ENCODE measurements around the gene INPP5A. TPM values are rescaled to one million over a fixed set of nuclear protein-coding genes. Genes with fewer than 3 reads are reported as not detected.

The INPP5A gene
- total RNA-seq, 2 experiments from 2014 or later: 9.1 to 9.9 TPM

DNA sequence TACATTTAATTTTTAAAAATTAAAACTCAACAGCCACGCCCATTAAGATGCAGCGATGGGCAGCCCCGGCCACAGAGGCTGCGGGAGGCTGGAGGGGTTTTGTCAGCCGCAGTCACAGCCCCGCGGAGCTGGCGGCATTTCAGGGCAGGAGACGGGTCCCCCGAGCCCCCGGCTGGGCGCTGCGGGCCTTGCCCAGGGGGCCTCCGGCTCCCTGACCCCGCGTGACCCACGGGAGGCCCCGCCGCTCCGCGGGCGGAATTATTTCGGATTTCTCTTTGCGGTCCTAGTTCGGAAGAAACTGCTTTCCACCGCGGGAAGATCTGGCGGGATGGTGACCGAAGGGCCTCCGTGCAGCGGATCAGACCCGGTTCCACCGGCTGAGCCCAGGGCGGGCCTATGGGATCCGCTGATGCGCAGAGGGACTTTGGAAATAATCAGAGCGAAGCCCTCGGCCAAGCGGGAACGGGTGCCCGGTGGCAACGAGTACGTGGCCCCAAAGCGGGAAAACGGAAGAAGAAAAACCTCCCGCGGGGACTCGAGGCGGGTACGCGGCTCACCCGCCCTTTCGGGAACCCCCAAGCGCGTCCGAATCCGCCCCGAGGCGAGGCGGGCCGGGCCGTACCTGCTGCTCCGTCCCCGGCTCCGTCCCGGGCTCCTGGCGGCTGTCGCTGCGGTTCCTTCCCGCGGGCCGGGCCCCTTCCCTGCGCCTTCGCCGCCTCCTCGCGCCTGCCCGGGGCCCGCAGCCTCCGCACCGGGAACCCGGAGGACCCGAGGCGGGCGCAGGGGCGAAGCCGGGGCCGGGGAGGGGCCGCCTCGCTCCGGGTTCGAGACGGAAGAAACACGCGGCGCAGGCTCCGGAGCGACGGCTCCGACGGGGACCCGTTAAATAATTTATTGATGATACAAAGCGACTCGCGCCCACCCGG is 246.6 kb downstream of the INPP5A start:
- Mint-ChIP-seq H3K36me3 (ENCODE audit: low read depth) (peaks cover 2% of the 10 kb centered on the region), H3K27ac (peak overlapping the region; percentile 71), H3K4me3 (peak overlapping the region; percentile 40), H3K9me3 (no peaks in the 10 kb centered on the region), H3K27me3 (peaks cover 15% of the 10 kb centered on the region), H3K4me1 (no peaks in the 10 kb centered on the region)
- no peak for DNase-seq
- ChIA-PET CTCF (no interaction called here), POLR2A (interaction anchor here (0.6 kb wide), 1 partner anchor 75 kb away, joined by 4 read pairs; no protein-coding TSS in a partner anchor)

GRCh38 chr10:132784866-132785722 is 247.5 kb downstream of the INPP5A start:
- CTCF ChIA-PET: no interaction called here
- Mint-ChIP-seq H3K27me3 (peaks cover 17% of the 10 kb centered on the region), H3K4me3 (no peak overlapping the region), H3K27ac (no peak overlapping the region), H3K9me3 (no peaks in the 10 kb centered on the region), H3K36me3 (ENCODE audit: low read depth) (peaks cover 2% of the 10 kb centered on the region), H3K4me1 (no peaks in the 10 kb centered on the region)
- no peak for DNase-seq
- POLR2A ChIA-PET: no interaction called here

DNA sequence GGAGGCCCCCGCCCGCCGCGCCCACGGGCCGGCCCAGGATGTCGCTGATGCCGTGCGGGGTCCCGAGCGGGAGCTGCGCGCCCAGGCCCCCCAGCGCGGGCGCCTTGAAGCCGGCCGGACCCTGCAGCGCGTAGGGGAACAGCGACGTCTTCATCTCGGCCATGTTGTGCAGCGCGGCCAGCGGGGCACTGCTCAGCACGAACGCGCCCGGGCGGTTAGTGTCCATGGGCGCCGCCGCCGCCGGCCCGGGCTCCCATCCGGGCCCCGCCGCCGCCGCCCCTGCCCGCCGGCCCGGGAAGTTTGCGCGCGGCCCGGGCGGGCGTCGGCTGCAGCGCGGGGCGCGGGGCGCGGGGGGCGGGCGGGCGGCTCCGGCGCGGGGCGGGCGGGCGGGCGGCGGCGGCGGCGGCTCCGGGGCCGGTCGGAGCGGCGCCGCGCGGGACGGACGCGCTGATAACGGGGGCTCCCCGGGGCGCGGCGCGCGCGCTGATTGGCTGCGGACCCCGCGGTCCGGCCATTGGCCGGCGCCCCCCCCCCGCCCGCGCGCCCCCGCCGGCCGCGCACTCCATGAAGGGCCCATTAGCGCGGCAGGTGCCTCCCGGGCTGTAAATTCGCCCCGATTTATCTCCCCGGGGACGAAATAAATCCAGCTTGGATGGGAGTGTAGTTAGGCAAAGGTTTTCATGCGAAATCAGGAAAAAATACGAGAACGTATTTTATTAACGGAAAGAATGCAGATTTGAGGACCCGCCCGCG is 248.3 kb downstream of the INPP5A start, which contains the start of gene NKX6-2:
TSS of gene NKX6-2 (minus strand) at position 425 of the 753 bp plus-strand sequence. CDS start at position 226, 199 bp downstream.
- H3K27me3 Mint-ChIP-seq: peaks cover 19% of the 10 kb centered on the region
- H3K27ac Mint-ChIP-seq: no peak within 1 kb of the TSS
- ChIA-PET CTCF (no interaction called here), POLR2A (no interaction called here)
- no peak for DNase-seq
- no peaks in the 10 kb centered on the region for H3K4me1 Mint-ChIP-seq
- no peak within 1 kb of the TSS for H3K4me3 Mint-ChIP-seq
- H3K9me3 Mint-ChIP-seq: no peaks in the 10 kb centered on the region
- peaks cover 2% of the 10 kb centered on the region for H3K36me3 Mint-ChIP-seq (ENCODE audit: low read depth)

DNA sequence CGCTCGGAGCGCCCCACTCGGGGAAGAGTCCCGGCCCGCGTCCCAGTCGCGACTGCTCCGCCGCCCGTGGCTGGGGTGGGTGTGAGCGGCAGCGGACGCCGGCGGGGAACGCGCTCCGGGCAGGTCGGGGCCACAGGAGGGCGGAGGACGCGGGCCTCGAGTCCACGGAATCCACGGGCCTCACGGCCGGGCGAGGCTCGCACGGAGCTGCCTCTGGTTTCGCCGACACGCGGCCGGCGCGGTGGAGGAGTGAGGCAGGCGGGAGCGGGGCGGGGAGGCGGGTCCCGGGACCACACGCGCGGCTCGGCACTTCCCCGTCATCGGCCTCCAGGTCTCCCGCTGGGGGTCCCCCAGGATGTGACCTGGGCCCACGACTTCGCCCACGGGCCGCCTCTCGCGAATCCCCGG is 248.9 kb downstream of the INPP5A start:
- CTCF ChIA-PET: no interaction called here
- POLR2A ChIA-PET: no interaction called here
- Mint-ChIP-seq H3K36me3 (ENCODE audit: low read depth) (no peaks in the 10 kb centered on the region), H3K27me3 (peaks cover 19% of the 10 kb centered on the region), H3K9me3 (no peaks in the 10 kb centered on the region), H3K4me1 (no peaks in the 10 kb centered on the region), H3K4me3 (no peak overlapping the region), H3K27ac (no peak overlapping the region)
- DNase-seq: no peak

- H3K4me3 Mint-ChIP-seq: no peak overlapping the region
- H3K27ac Mint-ChIP-seq: no peak overlapping the region
- peaks cover 19% of the 10 kb centered on the region for H3K27me3 Mint-ChIP-seq
- H3K9me3 Mint-ChIP-seq: no peaks in the 10 kb centered on the region
- CTCF ChIA-PET: no interaction called here
- H3K4me1 Mint-ChIP-seq: no peaks in the 10 kb centered on the region
- no peak for DNase-seq
- no peaks in the 10 kb centered on the region for H3K36me3 Mint-ChIP-seq (ENCODE audit: low read depth)
- POLR2A ChIA-PET: no interaction called here
Observed at GRCh38 chr10:132786884-132787494, 249.4 kb downstream of the INPP5A start.

- no peak for DNase-seq
- Mint-ChIP-seq H3K4me3 (no peak overlapping the region), H3K27me3 (peaks cover 19% of the 10 kb centered on the region), H3K27ac (no peak overlapping the region), H3K9me3 (no peaks in the 10 kb centered on the region), H3K4me1 (no peaks in the 10 kb centered on the region), H3K36me3 (ENCODE audit: low read depth) (no peaks in the 10 kb centered on the region)
- CTCF ChIA-PET: no interaction called here
- POLR2A ChIA-PET: no interaction called here
Observed at GRCh38 chr10:132787495-132788179, 250.1 kb downstream of the INPP5A start.

DNA sequence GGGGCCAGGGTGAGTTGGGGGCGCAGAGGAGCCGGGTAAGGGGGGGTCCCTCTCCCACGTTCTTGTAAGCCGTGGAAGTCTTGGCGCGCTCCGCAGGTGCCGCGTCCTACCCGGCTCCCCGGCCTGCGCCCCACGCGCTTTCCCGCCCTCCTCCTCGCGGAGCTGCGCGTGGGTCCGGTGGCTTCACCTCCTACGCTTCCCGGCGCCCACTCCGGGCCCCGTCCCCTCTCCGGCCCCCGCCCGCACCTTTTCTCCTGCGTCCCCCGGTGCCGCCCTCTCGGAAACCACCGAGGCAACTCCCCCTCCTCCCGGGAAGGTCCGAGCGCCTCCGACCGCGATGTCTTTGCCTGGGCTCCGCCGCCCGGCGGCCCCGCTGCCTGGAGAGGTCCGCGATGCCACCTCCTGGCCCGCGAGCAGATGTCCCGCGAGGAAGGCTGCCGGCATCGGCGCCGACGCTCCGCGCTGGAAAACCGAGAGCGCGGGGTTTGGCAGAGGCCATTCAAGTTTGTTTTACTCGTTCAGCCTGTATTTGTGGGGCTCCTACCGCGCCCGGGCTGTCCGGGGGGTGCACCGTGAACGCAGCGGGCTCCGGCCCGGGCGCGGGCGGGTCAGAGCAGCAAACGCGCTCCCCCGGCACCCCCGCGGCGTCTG is 250.7 kb downstream of the INPP5A start:
- peaks cover 16% of the 10 kb centered on the region for H3K27me3 Mint-ChIP-seq
- CTCF ChIA-PET: no interaction called here
- DNase-seq: no peak

GRCh38 chr10:132788831-132789219 is 251.2 kb downstream of the INPP5A start:
- no peak overlapping the region for H3K27ac Mint-ChIP-seq
- DNase-seq: no peak
- H3K36me3 Mint-ChIP-seq (ENCODE audit: low read depth): no peaks in the 10 kb centered on the region
- no peaks in the 10 kb centered on the region for H3K4me1 Mint-ChIP-seq
- peaks cover 11% of the 10 kb centered on the region for H3K27me3 Mint-ChIP-seq
- H3K9me3 Mint-ChIP-seq: no peaks in the 10 kb centered on the region
- CTCF ChIA-PET: no interaction called here
- H3K4me3 Mint-ChIP-seq: no peak overlapping the region
- POLR2A ChIA-PET: no interaction called here

More for the DNA sequence above, 250.7 kb downstream of the INPP5A start:
- Mint-ChIP-seq H3K4me1 (no peaks in the 10 kb centered on the region), H3K36me3 (ENCODE audit: low read depth) (no peaks in the 10 kb centered on the region), H3K4me3 (no peak overlapping the region), H3K27ac (no peak overlapping the region), H3K9me3 (no peaks in the 10 kb centered on the region)
- POLR2A ChIA-PET: no interaction called here

DNA sequence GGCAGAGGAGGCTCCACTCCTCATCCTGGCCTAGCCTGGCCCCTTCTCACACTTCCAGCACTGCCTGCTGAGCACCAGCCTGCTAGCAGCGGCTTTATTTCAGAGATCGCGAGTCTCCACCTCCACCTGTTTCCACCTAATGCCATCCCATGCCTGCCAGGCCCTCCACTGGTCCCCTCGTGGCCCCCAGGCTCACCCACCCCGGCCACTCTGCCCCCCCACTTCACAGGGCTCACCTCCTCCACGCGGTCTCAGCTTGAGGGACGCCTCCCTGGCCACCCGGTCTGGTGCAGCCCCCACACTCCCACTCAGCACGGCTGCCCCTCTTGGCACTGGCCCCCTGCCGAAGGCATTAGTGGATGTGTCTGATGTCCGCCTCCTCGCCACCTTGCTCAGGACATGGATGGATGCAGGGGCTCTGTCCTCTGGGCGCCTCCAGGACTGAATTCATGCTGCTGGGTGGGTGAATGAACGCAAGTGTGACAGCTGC is 252.1 kb downstream of the INPP5A start:
- no peak for DNase-seq
- no peaks in the 10 kb centered on the region for H3K36me3 Mint-ChIP-seq (ENCODE audit: low read depth)
- H3K4me3 Mint-ChIP-seq: no peak overlapping the region
- H3K9me3 Mint-ChIP-seq: no peaks in the 10 kb centered on the region
- no peak overlapping the region for H3K27ac Mint-ChIP-seq
- POLR2A ChIA-PET: no interaction called here
- CTCF ChIA-PET: interaction anchor here (0.6 kb wide), 1 partner anchor 1952 kb away, joined by 5 read pairs; no protein-coding TSS in a partner anchor
- no peaks in the 10 kb centered on the region for H3K4me1 Mint-ChIP-seq
- peaks cover 9% of the 10 kb centered on the region for H3K27me3 Mint-ChIP-seq

DNA sequence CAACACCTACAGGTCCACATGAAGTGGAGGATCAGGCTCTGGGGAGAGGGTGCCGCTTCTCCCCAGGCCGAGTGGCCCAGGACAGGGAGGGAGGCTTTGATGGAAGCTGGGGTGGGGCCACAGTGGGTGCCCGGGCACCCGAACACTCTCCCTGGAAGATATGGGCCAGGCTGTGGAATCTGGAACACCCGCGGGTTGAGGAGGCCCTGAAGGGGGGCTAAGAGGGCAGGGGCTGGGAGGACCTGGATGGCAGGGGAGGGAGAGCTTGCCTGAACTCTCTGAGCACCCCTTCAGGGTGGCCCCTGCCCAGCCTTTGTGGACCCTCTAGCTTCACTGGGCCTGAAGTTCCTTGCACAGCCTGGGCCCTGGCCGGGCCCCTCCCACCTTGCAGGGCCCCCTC is 252.9 kb downstream of the INPP5A start:
- DNase-seq: no peak
- no peaks in the 10 kb centered on the region for H3K4me1 Mint-ChIP-seq
- no peak overlapping the region for H3K27ac Mint-ChIP-seq

GRCh38 chr10:132790934-132791829 is 253.6 kb downstream of the INPP5A start:
- Mint-ChIP-seq H3K4me3 (no peak overlapping the region), H3K9me3 (no peaks in the 10 kb centered on the region), H3K4me1 (no peaks in the 10 kb centered on the region), H3K27ac (no peak overlapping the region), H3K36me3 (ENCODE audit: low read depth) (no peaks in the 10 kb centered on the region), H3K27me3 (peaks cover 8% of the 10 kb centered on the region)
- POLR2A ChIA-PET: no interaction called here
- CTCF ChIA-PET: no interaction called here
- no peak for DNase-seq

More for the DNA sequence above, 252.9 kb downstream of the INPP5A start:
- ChIA-PET POLR2A (no interaction called here), CTCF (no interaction called here)
- no peak overlapping the region for H3K4me3 Mint-ChIP-seq
- H3K27me3 Mint-ChIP-seq: peaks cover 9% of the 10 kb centered on the region
- no peaks in the 10 kb centered on the region for H3K36me3 Mint-ChIP-seq (ENCODE audit: low read depth)
- H3K9me3 Mint-ChIP-seq: no peaks in the 10 kb centered on the region

All from activated CD4-positive, alpha-beta T cell treated with anti-CD3 and anti-CD28 coated beads, Interleukin-2, amount 10 ng/mL, durations not matched to agents 7 days and 5 days (primary cell).